HepG2 (cell line): ENCODE measurements around the gene KRTCAP2. TPM values are rescaled to one million over a fixed set of nuclear protein-coding genes. Genes with fewer than 3 reads are reported as not detected.

Experiments
- ATAC-seq: fragments of 200-7000 bp; cut with Tn5 transposase; 3 replicates; pipeline ENCODE4 v1.9.1; 2020; ENCODE audit warnings: mild to moderate bottlenecking, moderate library complexity
- BruUV-seq: library from RNA; stranded (reverse); fragments of 400-500 nt; replicated peaks from 2 replicates; lab custom pipeline; 2021; lab: Mats Ljungman, UMichigan
- CTCF ChIA-PET: fragments of 300-600 bp; formaldehyde crosslinking; extraction: SDS; loops from one replicate; lab custom pipeline; 2021; ENCODE audit warnings: low total read pairs, inconsistent platforms, low intra/inter-chr PET ratio; lab: Yijun Ruan, JAX
- POLR2A ChIA-PET: fragments of 350-600 bp; sonication (Branson Sonifier 250); formaldehyde crosslinking; loops from one replicate; lab custom pipeline; 2020; ENCODE audit warnings: antibody characterized with exemption, inconsistent platforms; lab: Yijun Ruan, JAX
- DNase-seq: peaks from one replicate; pipeline ENCODE4 v3.0.0-alpha.2; 2015; ENCODE audit warnings: low spot score
- FAIRE-seq: peaks from 3 replicates; lab custom pipeline; 2011; peaks lifted over from hg19 to GRCh38; lab: Jason Lieb, UNC
- H2AFZ ChIP-seq: one replicate; pipeline ENCODE4 v1.6.1; 2011; ENCODE audit warnings: low read length, inconsistent platforms
- H3K27ac ChIP-seq: fragments of 300-600 bp; 3 replicates; pipeline ENCODE4 v1.8.0; 2011; ENCODE audit warnings: mixed run types, mild to moderate bottlenecking, mixed read lengths, low read length, inconsistent platforms; ENCODE audit not compliant: insufficient read depth; ENCODE audit errors: extremely low read length
- H3K27me3 ChIP-seq, 2 experiments: fragments of 200-600 bp in 1 of 2; 2 replicates in 1 of 2; 3 replicates in 1 of 2; pipeline versions ENCODE4 v1.6.0 to v1.8.0; 2011; ENCODE audit warnings: low read length in 2 of 2, mild to moderate bottlenecking in 2 of 2, moderate library complexity in 2 of 2, inconsistent platforms in 1 of 2; ENCODE audit not compliant: insufficient read depth in 2 of 2, control insufficient read depth in 1 of 2
- H3K36me3 ChIP-seq, 2 experiments: fragments of 200-600 bp in 1 of 2; replicated peaks in 1 of 2; 2 replicates in 1 of 2; 3 replicates in 1 of 2; pipeline versions ENCODE4 v1.5.1 to v1.8.0; 2011; ENCODE audit warnings: low read length in 2 of 2, inconsistent platforms in 1 of 2; ENCODE audit not compliant: insufficient read depth in 2 of 2, control insufficient read depth in 1 of 2
- H3K4me1 ChIP-seq: 2 replicates; pipeline ENCODE4 v1.5.1; 2012; ENCODE audit warnings: low read length, inconsistent platforms; ENCODE audit not compliant: insufficient read depth
- H3K4me2 ChIP-seq: 2 replicates; pipeline ENCODE4 v1.6.0; 2011; ENCODE audit warnings: low read depth, low read length, inconsistent platforms
- H3K4me3 ChIP-seq, 3 experiments: fragments of 200-600 bp in 1 of 3; sonication (generic), shearing (Covaris generic) in 1 of 3; replicated peaks in 1 of 3; 2 replicates each; pipeline ENCODE4 v1.5.1; 2011 to 2016; ENCODE audit warnings: low read length in 3 of 3, inconsistent platforms in 2 of 3, low read depth in 2 of 3, mild to moderate bottlenecking in 2 of 3, control low read depth in 1 of 3, mixed read lengths in 1 of 3; ENCODE audit not compliant: insufficient read depth in 1 of 3
- H3K79me2 ChIP-seq: one replicate; pipeline ENCODE4 v1.6.1; 2011; ENCODE audit warnings: low read length, inconsistent platforms; ENCODE audit not compliant: insufficient read depth
- H3K9ac ChIP-seq: 2 replicates; pipeline ENCODE4 v1.6.0; 2011; ENCODE audit warnings: mild to moderate bottlenecking, low read depth, low read length, inconsistent platforms; ENCODE audit not compliant: insufficient read depth
- H3K9me3 ChIP-seq: 2 replicates; pipeline ENCODE4 v1.5.1; 2012; ENCODE audit warnings: mild to moderate bottlenecking, low read length
- H4K20me1 ChIP-seq: 2 replicates; pipeline ENCODE4 v1.6.0; 2011; ENCODE audit warnings: inconsistent platforms, mild to moderate bottlenecking, low read length, moderate library complexity; ENCODE audit not compliant: insufficient read depth
- ATRX ChIP-seq: sonication (generic); formaldehyde crosslinking; IDR thresholded peaks from 2 replicates; pipeline ENCODE4 v1.4.0; 2020; ENCODE audit warnings: missing genetic modification reagents, borderline replicate concordance
- ERF ChIP-seq: IDR thresholded peaks from 2 replicates; pipeline ENCODE4 v1.6.1; 2018; ENCODE audit warnings: missing biosample characterization, missing genetic modification reagents
- FOXK1 ChIP-seq: sonication (generic); formaldehyde crosslinking; IDR thresholded peaks from 2 replicates; pipeline ENCODE4 v1.4.0; 2020; ENCODE audit warnings: low read depth, missing genetic modification reagents, borderline replicate concordance
- KLF6 ChIP-seq: IDR thresholded peaks from 2 replicates; pipeline ENCODE4 v1.8.0; 2016; ENCODE audit warnings: missing biosample characterization, missing genetic modification reagents
- MAX ChIP-seq: IDR thresholded peaks from 2 replicates; pipeline ENCODE4 v1.6.1; 2012; ENCODE audit warnings: inconsistent platforms
- MXI1 ChIP-seq: IDR thresholded peaks from 3 replicates; pipeline ENCODE4 v1.6.1; 2012; ENCODE audit warnings: low read depth, low read length, inconsistent platforms, borderline replicate concordance
- NFKBIZ ChIP-seq: IDR thresholded peaks from 2 replicates; pipeline ENCODE4 v1.6.1; 2018; ENCODE audit warnings: missing genetic modification reagents, missing compliant biosample characterization
- SAP130 ChIP-seq: IDR thresholded peaks from 2 replicates; pipeline ENCODE4 v1.6.1; 2016; ENCODE audit warnings: low read depth
- SOX5 ChIP-seq: IDR thresholded peaks from 2 replicates; pipeline ENCODE4 v1.6.1; 2016; ENCODE audit warnings: borderline replicate concordance
- TFDP1 ChIP-seq: IDR thresholded peaks from 2 replicates; pipeline ENCODE4 v1.6.1; 2016; ENCODE audit warnings: missing compliant biosample characterization, missing genetic modification reagents, borderline replicate concordance
- ZHX2 ChIP-seq, 2 experiments: sonication (generic) in 1 of 2; formaldehyde crosslinking in 1 of 2; IDR thresholded peaks; 2 replicates each; pipeline versions ENCODE4 v1.6.1 to v1.9.0; 2014 to 2022; ENCODE audit warnings: antibody characterized with exemption in 1 of 2, borderline replicate concordance in 1 of 2, inconsistent platforms in 1 of 2, low read depth in 1 of 2, missing genetic modification reagents in 1 of 2
- ZMYM2 ChIP-seq: sonication (generic); formaldehyde crosslinking; IDR thresholded peaks from 2 replicates; pipeline ENCODE4 v1.8.0; 2022; ENCODE audit warnings: mild to moderate bottlenecking, missing genetic modification reagents
- ZNF232 ChIP-seq: sonication (generic); formaldehyde crosslinking; IDR thresholded peaks from 2 replicates; pipeline ENCODE4 v1.4.0; 2020; ENCODE audit warnings: missing genetic modification reagents, borderline replicate concordance
- ZNF317 ChIP-seq: sonication (generic); formaldehyde crosslinking; IDR thresholded peaks from 2 replicates; pipeline ENCODE4 v1.5.0; 2020; ENCODE audit warnings: mild to moderate bottlenecking, missing genetic modification reagents
- ZNF333 ChIP-seq: sonication (generic); formaldehyde crosslinking; IDR thresholded peaks from 2 replicates; pipeline ENCODE4 v1.4.0; 2020; ENCODE audit warnings: mild to moderate bottlenecking, missing genetic modification reagents, borderline replicate concordance
- WGBS: methylation state at CpG from one replicate; pipeline ENCODE4 v1.1.6; 2017; ENCODE audit warnings: low lambda C conversion rate; 5-methylcytosine and 5-hydroxymethylcytosine counted together
- in situ Hi-C: cut with HindIII; loops from 2 replicates; pipeline ENCODE4 v1.10.0; 2017; ENCODE audit warnings: low pct_unique_long_range_greater_than_20kb; ENCODE audit not compliant: extremely low pct_ligation_motif_present
- intact Hi-C: fragments of 100-400 bp; cut with micrococcal nuclease; formaldehyde crosslinking; loops from one replicate; pipeline ENCODE4 v1.10.0; 2022; ENCODE audit not compliant: unreplicated experiment
- polyA plus RNA-seq, 8 experiments: library from polyadenylated mRNA; depleted of rRNA in 3 of 8; stranded (reverse) in 7 of 8; unstranded in 1 of 8; fragments of >200 nt; fragmentation: Illumina TruSeq in 4 of 8; extraction: Trizol in 4 of 8; gene quantifications; 2 replicates each; pipeline versions ENCODE4 v1.2.1 to v1.2.3, GENCODE V29; 2011 to 2016; ENCODE audit warnings: low read depth in 4 of 8, missing spikeins in 1 of 8, mixed read lengths in 1 of 8; ENCODE audit not compliant: insufficient read depth in 1 of 8
- total RNA-seq, 5 experiments: library from RNA; depleted of rRNA; stranded (reverse); fragments of >200 nt; fragmentation: Illumina TruSeq; extraction: Trizol; gene quantifications; 2 replicates each; pipeline ENCODE4 v1.2.3, GENCODE V29; 2016; ENCODE audit warnings: low read depth in 1 of 5

The KRTCAP2 gene
- total and polyA plus RNA-seq, 2 of the 13 experiments (the other 11 are each of a cell fraction or from before 2014, with no cell fraction given) = 77.3 to 79.4 TPM

- no peaks in the 10 kb centered on the region for H3K9me3 ChIP-seq
- peak; percentile 12 for ATAC-seq
- DNase-seq = no peak
- ChIA-PET CTCF (interaction anchor here (1.3 to 5.3 kb wide), 4 partner anchors 54 to 105 kb away, joined by 3 to 165 read pairs (median 10); no protein-coding TSS in a partner anchor), POLR2A (interaction anchor here (0.7 to 5.9 kb wide), 7 partner anchors 31 to 82 kb away, joined by 3 to 56 read pairs (median 5); partner anchors contain the start of genes EFNA1 and SLC50A1)
- H4K20me1 ChIP-seq = no peaks in the 10 kb centered on the region
- no peak overlapping the region for H3K27ac ChIP-seq
- no peak overlapping the region for H2AFZ ChIP-seq
- H3K27me3 ChIP-seq = 0 out of 5 replicates have a peak, but pooled peaks cover 0 to 8% of the 10 kb centered on the region in 2 experiments
- H3K9ac ChIP-seq = 0 out of 2 replicates have a peak overlapping the region, but pooled peaks have one; percentile 2
- H3K4me3 ChIP-seq = peak overlapping the region in 1 of 3 experiments; percentile 75; a peak in 2 of 6 replicates
- in situ Hi-C loops (loop anchor here (5.0 kb wide), 1 partner anchor 74 kb away; no protein-coding TSS in a partner anchor), intact Hi-C loops (loop anchor here (1.0 to 2.0 kb wide), 2 partner anchors 40 to 72 kb away; partner anchors contain the start of gene EFNA1)
- H3K4me1 ChIP-seq = peaks cover 28% of the 10 kb centered on the region
- peaks cover 0 to 12% of the 10 kb centered on the region in 2 experiments; a peak in 2 of 5 replicates for H3K36me3 ChIP-seq
- FAIRE-seq = no peak
- no TSS peak for BruUV-seq
- H3K79me2 ChIP-seq = no peaks in the 10 kb centered on the region
- peak overlapping the region; percentile 57 for H3K4me2 ChIP-seq
- WGBS = 25% methylated on average over 22 of the region's 27 CpGs
- TF ChIP-seq ZNF333 (CRISPR knock-in tag) (peak; percentile 35; the same call in 1 of the 2 replicates), ZNF232 (CRISPR knock-in tag) (no peak), ZMYM2 (CRISPR knock-in tag) (no peak), ZNF317 (CRISPR knock-in tag) (no peak), MAX (peak; percentile 24; the same call in 1 of the 2 replicates), ATRX (CRISPR knock-in tag) (no peak), SAP130 (CRISPR knock-in tag) (peak; percentile 50; the same call in 1 of the 2 replicates), NFKBIZ (no peak), FOXK1 (no peak), TFDP1 (CRISPR knock-in tag) (no peak), MXI1 (0 out of 3 replicates have a peak, but pooled peaks have one; percentile 7), ZHX2 (IDR thresholded peaks at IDR 0.05; ENCODE audit: low read depth) (no peak), ZHX2 (CRISPR knock-in tag; IDR thresholded peaks at IDR 0.05; ENCODE audit: borderline replicate concordance) (no peak), ERF (CRISPR knock-in tag) (0 out of 2 replicates have a peak, but pooled peaks have one; percentile 18), SOX5 (0 out of 2 replicates have a peak, but pooled peaks have one; percentile 7), KLF6 (CRISPR knock-in tag) (no peak)
Observed at GRCh38 chr1:155166471-155167165, 6.5 kb downstream of the KRTCAP2 start.
